Vagina (tissue), 2 donors: ENCODE measurements around the gene KIF18A.

ENCODE experiments used
- CTCF ChIP-seq, 3 experiments: fragments of 450-650 bp in 2 of 3; fragments of 200-600 bp in 1 of 3; sonication (generic) in 1 of 3; IDR thresholded peaks; one replicate each; pipeline ENCODE4 v1.5.1; 2017 to 2019; ENCODE audit warnings: antibody characterized with exemption in 3 of 3, mild to moderate bottlenecking in 2 of 3, moderate library complexity in 2 of 3
- POLR2AphosphoS5 ChIP-seq, 2 donors: sonication (generic); formaldehyde crosslinking; IDR thresholded peaks; one replicate each; pipeline ENCODE4 v1.9.0; 2017; ENCODE audit warnings: antibody characterized with exemption in 2 of 2, mild to moderate bottlenecking in 2 of 2, low read depth in 1 of 2; ENCODE audit not compliant: insufficient read depth in 1 of 2

GRCh38 chr11:28077521-28077920, 30.4 kb downstream of the KIF18A start:
- TF ChIP-seq POLR2AphosphoS5 (IDR thresholded peaks at IDR 0.05; ENCODE audit: insufficient read depth in 1 of 2, low read depth in 1 of 2) (no peak), CTCF (IDR thresholded peaks at IDR 0.05) (no peak)
